Esophagus squamous epithelium (tissue), 4 donors: ENCODE data around the gene SRBD1.

ENCODE experiments used
- CTCF ChIP-seq, 6 experiments: fragments of 450-650 bp in 4 of 6; fragments of 200-600 bp in 2 of 6; sonication (generic) in 2 of 6; IDR thresholded peaks; one replicate each; pipeline ENCODE4 v1.5.1; 2016 to 2019; ENCODE audit warnings: antibody characterized with exemption in 6 of 6, mild to moderate bottlenecking in 4 of 6, moderate library complexity in 4 of 6
- POLR2A ChIP-seq, 4 donors: fragments of 450-650 bp; IDR thresholded peaks; one replicate each; pipeline ENCODE4 v1.6.1; 2017; ENCODE audit warnings: antibody characterized with exemption in 4 of 4, mild to moderate bottlenecking in 4 of 4, moderate library complexity in 3 of 4

DNA sequence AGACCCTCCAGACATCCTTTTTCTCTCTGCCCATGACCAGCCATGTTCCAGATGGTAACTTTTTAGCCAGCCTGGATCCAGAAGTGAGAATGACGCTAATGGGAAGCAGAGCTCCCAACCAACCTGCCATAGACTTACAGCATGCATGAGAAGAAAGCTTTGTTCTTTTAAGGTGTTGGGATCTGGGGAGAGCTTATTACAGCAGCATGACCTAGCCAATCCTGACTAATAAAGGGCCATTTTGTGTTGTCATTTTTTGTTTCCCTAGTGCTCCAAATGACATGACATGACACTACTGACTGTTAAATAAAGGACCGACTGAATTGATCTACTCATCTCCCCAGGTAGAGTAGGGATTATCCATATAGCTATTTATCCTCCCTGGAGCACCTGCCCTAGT lies 35.2 kb upstream of the SRBD1 start:
- TF ChIP-seq CTCF (IDR thresholded peaks at IDR 0.05) (no peak), POLR2A (IDR thresholded peaks at IDR 0.05) (no peak)
